Stomach smooth muscle (tissue), 2 donors: ENCODE results near the gene SLC22A7.
"Not testable (repeated sequence)": the region's sequence is repeated elsewhere in the genome, so short reads cannot be mapped to it uniquely, and the experiment has no call there.

Experiments used
- H3K27ac ChIP-seq: one replicate; pipeline ENCODE4 v1.7.0; 2013; ENCODE audit warnings: mild to moderate bottlenecking, low read length, inconsistent platforms
- H3K27me3 ChIP-seq, 2 donors: one replicate each; pipeline ENCODE4 v1.7.0; 2013; ENCODE audit warnings: low read length in 2 of 2; ENCODE audit not compliant: insufficient read depth in 2 of 2, control insufficient read depth in 1 of 2
- H3K36me3 ChIP-seq, 2 donors: one replicate each; pipeline ENCODE4 v1.7.0; 2013; ENCODE audit warnings: low read length in 2 of 2; ENCODE audit not compliant: control insufficient read depth in 2 of 2, insufficient read depth in 2 of 2
- H3K4me1 ChIP-seq: one replicate; pipeline ENCODE4 v1.7.0; 2013; ENCODE audit warnings: low read length; ENCODE audit not compliant: control insufficient read depth, insufficient read depth
- H3K4me3 ChIP-seq, 2 donors: one replicate each; pipeline ENCODE4 v1.7.0; 2013; ENCODE audit warnings: low read length in 2 of 2
- H3K9ac ChIP-seq, 2 donors: one replicate each; pipeline ENCODE4 v1.7.0; 2013; ENCODE audit warnings: low read length in 2 of 2, mild to moderate bottlenecking in 1 of 2
- H3K9me3 ChIP-seq, 2 donors: one replicate each; pipeline ENCODE4 v1.7.0; 2013; ENCODE audit warnings: low read length in 2 of 2; ENCODE audit not compliant: control insufficient read depth in 2 of 2
- donor health status: healthy.
- donor health status: Pancreatic carcinoma.

SLC22A7 gene

GRCh38 chr6:43346243-43346642 is 48.2 kb downstream of the SLC22A7 start:
- peaks cover 37 to 54% of the 10 kb centered on the region in 2 donors for H3K36me3 ChIP-seq
- not testable (repeated sequence) for H3K27ac ChIP-seq, H3K4me3 ChIP-seq, H3K9ac ChIP-seq, H3K27me3 ChIP-seq, H3K4me1 ChIP-seq, H3K9me3 ChIP-seq

GRCh38 chr6:43347021-43347420 is 49.0 kb downstream of the SLC22A7 start:
- Histone ChIP-seq H3K36me3 (peaks cover 34 to 49% of the 10 kb centered on the region in 2 donors), H3K4me1 (no peaks in the 10 kb centered on the region), H3K27ac (no peak overlapping the region), H3K4me3 (no peak overlapping the region), H3K9me3 (no peaks in the 10 kb centered on the region), H3K9ac (no peak overlapping the region), H3K27me3 (no peaks in the 10 kb centered on the region)

- H3K27me3 ChIP-seq: no peaks in the 10 kb centered on the region
- H3K36me3 ChIP-seq: peaks cover 32 to 45% of the 10 kb centered on the region in 2 donors
- H3K9me3 ChIP-seq: no peaks in the 10 kb centered on the region
- no peaks in the 10 kb centered on the region for H3K4me1 ChIP-seq
- H3K27ac ChIP-seq: no peak overlapping the region
- H3K4me3 ChIP-seq: no peak overlapping the region
- no peak overlapping the region for H3K9ac ChIP-seq
Measured at GRCh38 chr6:43347444-43347843, 49.4 kb downstream of the SLC22A7 start.

- H3K4me1 ChIP-seq, H3K9me3 ChIP-seq, H3K4me3 ChIP-seq, H3K27ac ChIP-seq, H3K27me3 ChIP-seq, H3K9ac ChIP-seq: not testable (repeated sequence)
- peaks cover 39 to 50% of the 10 kb centered on the region in 2 donors for H3K36me3 ChIP-seq
Measured at GRCh38 chr6:43351951-43352350, 53.9 kb downstream of the SLC22A7 start.
